Left lobe of liver (tissue), 2 donors: Measurements from ENCODE around the gene TAS1R2. TPM values are rescaled to one million over a fixed set of nuclear protein-coding genes. Genes with fewer than 3 reads are reported as not detected.

Experiments
- ATAC-seq: fragments of 200-7000 bp; cut with Tn5 transposase; one replicate; pipeline ENCODE4 v1.9.1; 2020; ENCODE audit warnings: mild to moderate bottlenecking, moderate library complexity
- DNase-seq: peaks from one replicate; pipeline ENCODE4 v3.0.0-alpha.2; 2020; ENCODE audit warnings: low spot score
- total RNA-seq: library from RNA; stranded (reverse); gene quantifications from one replicate; pipeline ENCODE4 v1.2.1, GENCODE V29; 2021
- donor health status: DM: no; HTN: no; CAD: no; lungs with moderate emphysema.
- donor health status: DM: no; HTN: yes; CAD: no.

TAS1R2 gene
- total RNA-seq, 1 donor from 2014 or later: not detected

DNA sequence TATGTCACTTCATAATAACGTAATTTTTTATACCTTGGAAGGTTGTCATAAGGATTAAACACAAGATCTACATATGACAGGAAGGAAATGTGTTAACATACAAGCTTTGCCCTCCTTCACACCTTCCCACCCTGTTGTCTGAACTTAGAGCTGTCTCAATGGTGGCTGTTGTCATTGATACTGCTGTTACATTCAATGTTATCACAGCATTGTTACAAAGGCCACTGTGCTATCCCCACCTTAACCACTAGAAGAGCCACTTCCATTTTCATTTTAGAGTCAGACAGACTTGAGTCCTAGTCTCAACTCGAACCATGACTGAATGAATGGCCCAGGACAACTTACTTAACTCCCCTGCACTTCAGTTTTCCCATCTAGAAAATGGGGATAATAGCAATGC is 31.2 kb downstream of the TAS1R2 start:
- ATAC-seq: no peak
- DNase-seq: no peak

DNA sequence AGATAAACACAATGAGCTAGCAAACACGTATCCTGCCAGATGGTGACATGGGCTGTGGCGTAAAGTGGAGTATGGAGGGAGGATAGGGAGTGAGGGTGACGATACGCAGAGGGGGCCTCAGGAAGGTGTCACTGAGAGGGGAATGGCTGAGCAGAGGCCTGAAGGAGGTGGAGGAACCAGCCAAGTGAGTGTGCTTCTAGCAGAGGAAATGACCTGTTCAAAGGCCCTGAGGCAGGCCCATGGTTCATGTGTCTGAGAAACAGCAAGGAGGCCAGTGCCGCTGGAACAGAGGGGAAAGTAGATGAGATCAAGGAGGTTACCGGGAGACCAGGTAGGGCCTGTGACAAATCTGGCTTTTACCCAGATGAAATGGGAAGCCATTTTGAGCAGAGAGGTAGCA is 36.0 kb downstream of the TAS1R2 start:
- DNase-seq (no peak), ATAC-seq (no peak)

DNA sequence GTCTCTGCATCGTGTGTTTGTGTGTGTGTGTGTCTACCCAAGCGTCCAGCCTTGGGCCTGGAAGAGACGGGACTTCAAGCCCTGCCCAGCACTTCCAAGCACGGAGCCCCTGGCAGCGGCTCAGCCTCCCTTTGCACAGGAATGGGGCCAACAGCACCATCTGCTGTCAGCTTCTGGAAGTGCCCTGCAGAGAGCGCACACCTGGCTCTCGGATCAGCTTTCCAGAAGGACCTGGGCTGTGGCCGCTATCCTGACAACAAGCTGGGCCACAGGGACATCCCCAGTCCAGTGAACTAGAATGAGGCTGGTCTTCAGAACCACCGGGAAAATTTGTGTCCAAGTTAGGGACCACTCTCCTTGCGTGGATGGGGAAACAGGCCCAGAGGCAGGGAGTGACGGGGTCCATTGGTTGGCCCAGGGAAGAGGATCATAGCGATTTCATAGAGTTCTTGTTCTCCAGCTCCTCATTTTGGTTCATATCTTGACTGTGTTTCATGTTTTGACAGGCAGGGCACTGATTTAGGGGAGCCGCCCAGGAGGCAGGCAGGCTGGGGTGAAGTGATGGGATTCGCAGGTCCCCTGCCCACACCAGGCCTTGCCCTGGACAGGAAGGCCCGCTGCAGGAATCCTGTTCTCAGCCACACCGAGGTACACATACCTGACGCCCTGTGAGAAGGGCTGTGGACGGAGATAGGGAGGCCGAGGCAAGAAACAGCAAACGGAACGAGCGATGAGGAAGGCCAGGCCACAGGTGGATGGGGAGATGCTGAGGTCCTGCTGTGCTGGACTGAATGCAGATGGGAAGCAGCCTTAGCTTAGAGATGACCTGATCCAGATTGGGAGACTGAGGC is 38.4 kb downstream of the TAS1R2 start:
- ATAC-seq: peak; percentile 98
- DNase-seq: peak; percentile 80

DNA sequence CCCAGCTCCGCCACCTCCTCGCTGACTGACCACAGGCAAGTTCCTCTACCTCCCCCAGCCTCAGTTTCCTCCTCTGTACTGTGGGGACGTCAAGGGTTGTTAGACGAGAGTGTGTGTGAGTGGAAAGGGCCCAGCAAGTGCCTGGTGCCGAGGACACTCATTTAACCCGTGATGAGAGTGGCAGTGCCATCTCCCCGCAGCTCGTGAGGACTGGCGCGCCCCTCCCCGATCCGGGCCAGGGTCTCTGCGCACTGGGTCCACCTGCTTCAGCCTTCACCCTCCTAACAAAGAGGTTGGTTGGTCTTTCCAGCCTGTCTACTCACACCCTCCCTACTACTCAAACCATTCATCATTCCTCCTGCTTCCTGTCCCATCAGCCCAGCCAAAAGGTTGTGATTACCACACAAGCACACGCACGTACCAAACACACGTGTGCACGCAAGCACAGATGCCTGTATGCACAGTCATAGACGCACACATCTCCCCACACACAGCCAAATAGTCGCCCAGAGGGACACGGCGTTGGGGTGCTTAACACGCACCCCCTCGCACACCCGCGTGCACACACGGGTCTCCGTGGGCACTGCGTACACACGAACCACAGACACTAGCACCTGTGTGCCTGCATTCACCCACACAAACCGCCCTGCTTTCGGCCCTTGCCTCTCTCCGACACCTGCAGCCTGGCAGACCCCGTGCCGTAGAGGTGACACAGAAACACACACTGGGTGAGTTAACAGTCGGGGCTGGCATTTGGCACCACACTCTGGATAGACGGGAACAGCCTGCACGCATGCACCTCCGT is 39.3 kb downstream of the TAS1R2 start:
- ATAC-seq (no peak), DNase-seq (no peak)

DNA sequence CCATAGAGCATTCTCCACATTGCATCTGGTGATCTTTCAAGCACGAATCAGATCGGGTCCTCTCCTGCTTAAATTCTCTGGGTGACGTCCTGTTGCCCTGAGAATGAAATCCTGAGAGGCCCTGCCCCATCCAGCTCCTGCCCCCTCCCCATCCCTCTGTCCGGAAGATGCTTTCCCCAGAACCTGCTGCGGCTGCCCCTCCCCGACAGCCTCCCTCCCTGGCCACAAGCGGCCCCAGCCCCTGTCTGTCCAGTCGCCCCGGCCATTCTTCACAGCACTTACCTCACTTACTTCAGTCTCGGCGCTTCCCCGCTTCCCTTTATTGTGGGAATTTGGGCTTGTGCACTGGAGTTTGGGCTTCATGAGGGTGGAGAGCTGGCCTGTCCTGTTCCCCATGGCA is 40.3 kb downstream of the TAS1R2 start:
- ATAC-seq: no peak
- DNase-seq: no peak

DNA sequence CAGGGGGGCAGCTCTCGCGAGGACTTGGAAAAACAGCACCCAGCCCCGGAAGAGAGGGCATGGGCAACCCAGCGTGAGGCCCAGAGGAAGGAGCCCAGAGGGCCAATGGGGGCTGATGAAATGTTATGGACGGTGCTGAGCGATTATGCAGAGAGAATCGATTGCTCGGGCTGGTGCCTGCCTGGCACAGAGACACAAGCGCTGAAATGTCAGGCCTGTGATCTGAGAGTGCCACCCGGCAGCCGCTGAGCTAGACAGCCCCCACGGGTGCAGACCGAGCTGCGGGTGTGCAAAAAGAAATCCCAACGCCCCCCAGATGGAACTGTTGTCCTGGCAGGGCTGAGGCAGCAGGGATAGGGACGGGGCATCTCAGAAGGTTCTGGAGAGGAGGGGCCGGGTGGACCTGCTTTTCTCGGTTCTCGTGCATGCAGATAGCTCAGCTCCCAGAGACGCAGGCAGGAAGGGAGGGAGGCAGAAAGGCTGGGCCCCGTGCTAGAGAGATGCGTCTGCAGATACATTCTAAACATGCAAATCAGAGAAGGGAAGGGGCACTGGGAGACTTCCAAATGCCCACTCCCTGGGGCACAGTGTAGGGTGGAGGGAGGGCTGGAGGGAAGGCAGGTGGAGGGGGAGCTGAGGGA is 41.5 kb downstream of the TAS1R2 start:
- DNase-seq: no peak

DNA sequence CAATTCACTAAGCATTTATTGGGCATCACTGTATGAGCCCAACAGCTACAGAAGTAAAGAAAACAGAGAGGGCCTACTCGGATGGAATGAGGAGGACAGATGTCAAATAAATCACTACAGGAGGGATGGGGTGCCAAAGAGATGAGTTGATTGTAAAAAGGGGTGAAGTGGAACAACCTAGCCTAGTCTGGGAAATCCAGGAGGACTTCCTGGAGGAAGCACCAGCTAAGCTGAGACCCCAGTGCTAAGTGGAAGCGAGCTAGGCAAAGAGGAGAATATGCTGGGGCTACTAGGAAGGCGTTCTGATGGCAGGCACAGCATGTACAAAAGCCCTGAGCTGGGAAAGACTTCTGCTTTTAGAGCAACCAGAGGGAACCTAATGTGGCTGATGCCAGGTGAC is 42.1 kb downstream of the TAS1R2 start:
- ATAC-seq: no peak
- DNase-seq: no peak

More for the DNA sequence above, 41.5 kb downstream of the TAS1R2 start:
- no peak for ATAC-seq

DNA sequence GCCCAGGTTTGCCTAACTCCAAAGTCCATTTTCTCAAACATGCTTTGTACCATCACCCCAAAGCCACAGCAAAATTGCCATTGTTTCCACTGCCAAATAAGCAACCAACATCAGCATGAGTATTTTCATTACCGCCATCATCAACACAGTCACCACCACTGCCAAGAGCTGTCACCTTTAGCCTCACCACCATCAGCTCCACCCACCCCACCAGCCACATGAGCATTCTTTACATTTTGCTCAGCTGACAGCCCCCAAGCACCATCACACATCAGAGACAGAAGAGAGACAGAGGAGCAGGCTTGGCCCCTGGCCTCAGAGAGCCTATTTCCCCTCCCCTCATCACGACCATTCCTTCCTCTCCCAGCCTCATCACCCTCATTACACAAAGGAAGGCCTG is 42.7 kb downstream of the TAS1R2 start:
- ATAC-seq (no peak), DNase-seq (no peak)

DNA sequence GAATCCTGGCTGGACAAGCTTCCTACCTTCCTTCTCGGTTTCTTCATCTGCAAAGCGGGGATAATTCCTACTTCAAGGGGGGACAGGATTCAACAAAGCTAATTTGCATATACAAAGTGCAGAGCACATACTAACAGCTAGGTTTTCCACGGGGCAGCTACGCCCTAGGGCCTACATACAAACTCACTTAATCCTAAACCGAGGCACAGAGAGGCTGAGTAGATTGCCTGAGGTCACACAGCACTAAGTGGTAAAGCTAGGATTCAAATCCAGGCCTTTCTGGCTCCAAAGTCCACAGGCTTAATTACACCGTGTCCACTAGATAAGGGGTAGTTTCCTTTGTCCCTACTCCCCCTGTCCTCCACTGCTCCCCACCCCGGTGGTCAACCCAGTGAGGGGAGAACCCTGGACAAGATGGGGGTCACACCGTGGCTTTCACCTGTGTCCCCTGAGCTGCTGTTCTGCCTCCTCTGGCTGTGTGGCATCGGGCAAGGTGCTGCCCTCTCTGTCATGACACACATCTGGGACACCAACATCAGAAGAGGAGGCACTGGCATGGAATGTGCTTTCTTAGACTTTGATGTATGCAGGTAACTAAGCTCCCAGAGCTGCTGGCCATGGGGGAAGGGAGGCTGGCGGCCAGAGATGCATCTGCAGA is 44.5 kb downstream of the TAS1R2 start:
- no peak for ATAC-seq
- no peak for DNase-seq

DNA sequence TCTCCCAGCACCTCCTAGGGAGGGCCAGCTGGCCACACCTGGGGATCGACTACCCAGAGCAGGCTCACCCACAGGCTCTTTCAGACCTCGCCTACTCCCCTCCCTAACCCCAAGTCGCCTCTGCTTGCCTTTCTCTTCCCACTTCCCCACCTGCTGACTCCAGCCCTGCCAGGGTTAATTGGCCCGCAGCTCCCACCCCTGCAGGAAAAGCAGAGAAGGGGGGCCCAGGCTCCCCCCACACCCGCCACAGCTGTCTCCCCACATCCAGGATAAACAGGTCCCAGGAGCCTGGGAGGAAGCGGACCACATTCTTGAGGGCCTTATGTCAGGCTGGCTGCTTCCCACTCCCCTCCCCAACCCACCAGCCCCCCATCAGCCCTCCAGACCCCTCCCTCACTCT is 45.0 kb downstream of the TAS1R2 start:
- ATAC-seq (no peak), DNase-seq (no peak)

DNA sequence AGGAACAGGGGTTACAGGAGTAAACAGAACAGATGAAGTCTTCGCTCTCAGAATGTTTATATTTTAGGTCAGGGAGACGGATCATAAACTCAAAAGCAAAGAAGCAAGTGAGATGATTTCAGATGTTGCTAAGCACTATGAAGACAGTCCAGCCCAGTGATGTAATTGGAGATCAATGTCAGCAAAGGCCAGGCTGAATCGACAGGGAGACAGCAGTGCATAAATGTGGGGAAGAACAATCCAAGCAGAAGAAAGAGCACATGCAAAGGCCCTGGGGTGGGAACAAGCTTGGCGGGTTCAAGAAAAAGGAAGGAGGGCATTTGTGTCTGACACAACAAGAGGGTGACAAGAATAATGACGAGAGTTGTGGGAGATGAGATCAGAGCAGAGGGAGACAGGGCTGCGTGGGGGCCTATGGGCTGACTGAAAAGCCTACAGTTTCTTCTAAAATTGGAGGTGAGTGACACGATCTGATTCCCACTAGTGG is 47.0 kb downstream of the TAS1R2 start:
- ATAC-seq (no peak), DNase-seq (no peak)

DNA sequence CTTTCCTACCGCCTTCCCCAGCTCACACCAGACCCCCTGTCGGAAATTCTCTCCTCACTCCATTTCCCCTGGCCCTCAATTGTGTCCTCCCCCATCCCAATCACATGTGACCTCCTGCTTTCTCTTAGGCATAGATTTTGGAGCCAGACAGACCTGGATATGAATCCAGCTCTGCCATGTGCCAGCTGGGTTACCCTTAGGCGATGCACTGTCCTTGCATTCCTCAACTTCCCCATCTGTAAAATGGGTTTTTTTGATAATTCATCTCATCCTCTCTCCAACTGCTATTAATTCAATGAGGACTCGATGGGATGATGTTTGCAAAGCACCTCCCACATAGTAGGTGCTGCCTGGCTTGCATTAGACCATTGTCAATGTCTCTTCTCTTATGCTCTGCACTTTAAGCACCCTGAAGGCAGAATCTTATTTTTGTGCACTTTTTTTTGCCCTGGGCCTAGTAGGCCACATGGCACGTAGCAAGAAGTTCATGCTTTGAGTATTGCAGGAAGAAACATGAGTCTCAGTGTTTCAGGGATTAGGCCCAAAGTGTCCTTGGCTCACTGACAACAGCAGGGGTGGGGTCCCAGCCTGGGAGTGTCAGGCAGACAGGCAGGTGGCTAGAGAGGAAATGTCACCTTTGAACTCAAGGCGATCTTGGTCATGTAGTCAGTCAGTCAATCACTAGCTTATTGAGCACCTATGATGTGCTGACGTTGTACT is 47.6 kb downstream of the TAS1R2 start:
- DNase-seq (no peak), ATAC-seq (no peak)

DNA sequence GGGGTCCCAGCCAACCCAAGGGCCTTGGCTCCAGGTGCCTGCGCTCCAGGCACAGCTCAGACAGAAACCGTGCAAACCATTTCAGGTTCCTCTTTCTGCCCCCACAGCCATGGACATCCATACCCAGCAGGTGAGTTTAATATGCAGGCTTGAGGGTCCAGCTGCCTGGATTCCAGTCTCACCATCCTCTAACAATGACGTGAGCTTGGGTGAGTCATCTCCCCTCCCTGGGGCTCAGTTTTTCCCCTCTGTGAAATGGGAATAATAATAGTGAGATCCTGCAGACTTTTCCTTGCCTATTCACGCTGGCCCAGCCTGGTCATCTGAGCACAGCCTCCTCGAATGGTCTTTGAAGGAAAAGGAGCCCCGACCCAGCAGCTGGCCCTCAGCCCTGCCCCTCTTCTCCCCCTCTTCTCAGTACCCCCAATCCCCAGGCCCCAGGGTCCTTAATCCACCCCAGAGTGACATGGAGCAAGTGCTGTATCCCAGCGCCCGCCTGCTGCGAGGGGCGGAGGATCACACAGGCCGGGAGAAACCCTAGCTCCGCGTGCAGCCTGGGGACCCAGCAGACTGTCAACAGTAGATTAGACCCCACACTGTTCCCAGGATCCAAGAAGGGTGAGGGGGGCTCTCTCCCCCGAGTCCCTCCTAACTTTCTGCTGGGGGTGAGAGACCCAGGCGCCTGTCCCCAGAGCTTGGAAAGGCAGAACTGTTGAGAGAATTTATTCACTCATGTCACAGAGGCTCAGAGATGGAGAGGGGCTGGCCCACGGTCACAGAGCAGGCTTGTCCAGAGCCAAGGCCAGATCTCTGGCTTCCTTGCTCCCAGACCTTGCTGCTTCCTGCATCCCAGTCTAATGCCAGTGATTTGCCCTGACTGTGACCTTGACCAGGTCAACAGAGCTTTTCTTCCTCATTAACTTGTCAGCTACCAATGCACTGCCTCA is 49.2 kb downstream of the TAS1R2 start:
- ATAC-seq (no peak), DNase-seq (no peak)

DNA sequence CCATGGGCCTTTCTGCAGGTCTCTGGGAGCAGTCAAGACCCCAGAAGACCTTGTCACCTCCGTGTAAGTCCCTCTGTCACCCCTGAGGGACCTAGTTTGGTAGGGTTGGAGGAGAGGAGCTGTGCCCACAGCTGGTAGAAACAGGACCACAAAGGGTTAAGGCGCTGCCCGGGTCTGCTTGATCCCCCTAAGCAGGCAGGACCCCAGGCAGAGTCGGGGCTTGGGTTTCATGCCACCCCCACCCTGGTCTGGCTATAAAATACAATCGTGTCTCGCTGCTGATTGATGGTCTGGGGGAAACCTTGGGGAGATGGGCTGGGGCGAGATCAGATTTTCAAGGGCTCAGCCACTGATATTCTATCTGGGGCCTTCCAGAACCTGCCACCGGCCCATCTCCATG is 50.9 kb downstream of the TAS1R2 start:
- no peak for DNase-seq
- no peak for ATAC-seq

DNA sequence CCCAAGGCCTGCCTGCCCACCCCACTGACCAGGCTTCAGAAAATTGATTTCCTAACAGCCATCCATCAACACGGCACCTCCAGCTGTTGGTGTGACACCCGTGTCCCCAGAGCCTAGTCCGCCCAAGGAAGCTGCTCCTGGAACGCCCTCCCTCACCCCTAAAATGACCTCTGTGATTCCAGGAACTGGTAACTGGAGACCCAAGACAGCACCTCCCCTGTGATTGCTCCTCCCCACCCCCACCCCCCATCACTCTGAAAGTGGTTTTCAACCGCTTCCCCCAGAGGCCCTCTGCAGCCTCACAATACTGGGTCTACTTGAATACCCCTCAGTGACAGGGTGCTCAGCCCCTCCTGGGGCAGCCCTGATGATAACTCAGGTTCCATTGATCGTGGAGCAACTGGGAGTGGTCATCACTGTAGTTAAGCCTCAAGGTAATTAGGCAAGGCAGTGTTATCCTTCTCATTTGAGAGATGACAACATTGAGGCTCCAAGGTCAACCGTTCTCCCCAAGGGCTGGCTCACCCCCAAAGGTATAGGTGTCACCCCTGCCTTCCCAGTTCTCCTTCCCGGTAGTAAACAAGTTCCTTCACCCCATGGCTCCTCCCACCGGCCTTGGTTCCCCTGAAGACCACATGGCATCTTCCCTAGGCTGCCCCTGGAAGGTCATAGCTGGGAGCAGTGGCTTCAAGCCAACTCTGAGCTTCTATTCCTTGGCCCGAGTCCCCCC is 52.0 kb downstream of the TAS1R2 start:
- DNase-seq (no peak), ATAC-seq (no peak)

DNA sequence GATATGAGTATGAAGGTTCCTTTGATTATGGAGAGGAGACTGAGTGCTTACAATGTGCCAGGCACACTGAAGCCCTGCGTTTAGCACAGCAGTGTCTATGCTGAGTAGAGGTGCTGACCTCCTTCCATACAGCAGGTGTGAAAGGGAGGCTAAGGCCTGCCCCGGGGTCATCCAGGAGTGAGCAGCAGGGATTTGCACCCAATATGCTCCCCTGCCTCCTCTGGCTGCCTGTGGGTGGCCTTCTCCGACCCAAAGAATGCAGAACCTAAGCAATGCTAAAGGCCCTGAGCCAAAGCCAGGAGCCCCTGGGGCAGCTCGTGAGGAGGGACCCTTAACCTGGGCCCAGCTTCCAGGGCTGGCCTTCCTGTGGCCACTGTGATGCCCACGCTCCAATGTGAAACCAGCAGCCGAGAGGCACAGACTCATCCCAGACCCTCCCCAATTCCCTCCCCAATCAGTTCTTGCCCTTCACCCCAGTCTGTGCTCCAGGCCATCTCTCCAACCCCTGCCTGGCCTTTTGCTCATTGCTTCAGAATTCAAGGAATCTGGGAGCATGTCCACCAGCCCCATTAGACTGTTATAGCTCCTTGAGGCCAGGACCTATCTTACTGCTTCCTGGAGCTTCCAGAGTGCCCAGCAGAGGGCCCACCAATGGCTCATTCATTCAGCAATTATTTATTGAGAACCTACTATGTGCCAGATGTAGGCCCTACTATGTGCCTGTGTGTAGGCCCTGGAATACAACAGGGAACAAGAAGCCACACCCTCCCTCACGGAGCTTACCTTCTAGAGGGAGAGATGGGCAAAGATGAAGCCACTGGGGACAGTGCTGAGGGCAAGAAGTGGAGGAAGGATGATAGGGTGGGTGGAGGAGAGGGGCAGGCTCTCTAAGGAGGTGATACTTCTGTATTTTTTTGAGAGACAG is 53.3 kb downstream of the TAS1R2 start:
- ATAC-seq (no peak), DNase-seq (no peak)

DNA sequence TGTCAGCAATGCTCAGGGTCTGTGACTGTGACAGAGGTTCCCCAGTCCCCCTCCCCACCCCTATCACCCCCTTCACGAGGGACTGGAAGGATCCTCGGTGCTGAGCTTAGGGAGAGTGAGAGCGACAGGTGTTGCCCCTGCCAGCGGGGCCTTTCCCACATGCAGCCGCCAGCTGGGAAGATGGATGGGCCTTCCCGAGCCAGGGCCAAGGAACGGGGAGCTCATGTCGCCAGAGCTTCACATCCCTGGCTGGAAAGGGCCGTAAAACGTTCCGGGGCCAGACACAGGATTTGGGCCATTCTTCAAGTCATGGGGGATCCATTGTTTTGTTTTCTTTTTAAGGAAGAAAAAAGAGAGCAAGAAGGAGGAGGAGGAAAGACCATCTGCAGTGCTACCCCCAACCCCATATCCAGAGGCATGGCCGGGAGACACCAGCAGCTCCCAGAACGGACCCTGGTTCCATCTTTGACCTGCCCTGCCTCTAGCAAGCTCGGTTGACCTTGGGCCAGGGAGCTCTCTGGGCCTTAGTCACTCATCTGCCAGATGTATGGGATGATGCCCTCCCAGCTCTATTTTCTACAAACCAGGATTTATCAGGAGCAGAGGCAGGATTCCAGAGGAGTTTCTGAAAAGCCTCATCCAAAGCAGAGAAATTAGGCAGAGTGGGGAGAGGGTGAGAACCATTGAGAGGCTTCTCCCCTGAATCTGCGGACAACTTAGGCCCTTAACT is 54.1 kb downstream of the TAS1R2 start:
- ATAC-seq (no peak), DNase-seq (no peak)
